B cell (primary cell): ENCODE results near the gene PAK1IP1.

ENCODE experiments used
- CTCF ChIP-seq: fragments of 200-600 bp; IDR thresholded peaks from one replicate; pipeline ENCODE4 v1.8.0; 2022; ENCODE audit warnings: antibody characterized with exemption, mild to moderate bottlenecking
- EZH2 ChIP-seq: IDR thresholded peaks from 2 replicates; pipeline ENCODE4 v1.6.1; 2012; ENCODE audit warnings: borderline replicate concordance, low read depth, mild to moderate bottlenecking, moderate library complexity, low read length; ENCODE audit not compliant: insufficient read depth, poor library complexity, severe bottlenecking

- no peak for TF ChIP-seq CTCF
- no peak for TF ChIP-seq EZH2
These were observed 61.3 kb downstream of the PAK1IP1 start for GRCh38 chr6:10756085-10756484.
